Ishikawa (cell line): ENCODE data around the gene VDR.

Experiments used
- CEBPB ChIP-seq: IDR thresholded peaks from 2 replicates; pipeline ENCODE4 v1.6.1; 2012
- CREB1 ChIP-seq: IDR thresholded peaks from 2 replicates; pipeline ENCODE4 v1.6.1; 2012; ENCODE audit warnings: low read depth
- EGR1 ChIP-seq: IDR thresholded peaks from 2 replicates; pipeline ENCODE4 v1.6.1; 2012
- EP300 ChIP-seq: IDR thresholded peaks from 2 replicates; pipeline ENCODE4 v1.6.1; 2012; ENCODE audit warnings: borderline replicate concordance
- FOXM1 ChIP-seq: IDR thresholded peaks from 2 replicates; pipeline ENCODE4 v1.6.1; 2012; ENCODE audit warnings: low read depth, borderline replicate concordance
- NFIC ChIP-seq: IDR thresholded peaks from 2 replicates; pipeline ENCODE4 v1.6.1; 2012
- RAD21 ChIP-seq: IDR thresholded peaks from 2 replicates; pipeline ENCODE4 v1.6.1; 2012; ENCODE audit warnings: low read depth
- TAF1 ChIP-seq: IDR thresholded peaks from 2 replicates; pipeline ENCODE4 v1.6.1; 2012; ENCODE audit warnings: low read depth, mild to moderate bottlenecking
- TCF12 ChIP-seq: IDR thresholded peaks from 2 replicates; pipeline ENCODE4 v1.6.1; 2012; ENCODE audit warnings: low read depth
- YY1 ChIP-seq: IDR thresholded peaks from 2 replicates; pipeline ENCODE4 v1.6.1; 2012; ENCODE audit warnings: low read depth
- ZBTB7A ChIP-seq: IDR thresholded peaks from 2 replicates; pipeline ENCODE4 v1.6.1; 2012; ENCODE audit warnings: low read depth
- TF ChIP-seq, protein P1 (sequence below): IDR thresholded peaks from 2 replicates; pipeline ENCODE4 v1.6.1; 2012
- TF ChIP-seq, protein P2 (sequence below): IDR thresholded peaks from 2 replicates; pipeline ENCODE4 v1.6.1; 2012; ENCODE audit warnings: low read depth, mild to moderate bottlenecking
- TF ChIP-seq, protein P3 (sequence below): IDR thresholded peaks from 2 replicates; pipeline ENCODE4 v1.6.1; 2012

DNA sequence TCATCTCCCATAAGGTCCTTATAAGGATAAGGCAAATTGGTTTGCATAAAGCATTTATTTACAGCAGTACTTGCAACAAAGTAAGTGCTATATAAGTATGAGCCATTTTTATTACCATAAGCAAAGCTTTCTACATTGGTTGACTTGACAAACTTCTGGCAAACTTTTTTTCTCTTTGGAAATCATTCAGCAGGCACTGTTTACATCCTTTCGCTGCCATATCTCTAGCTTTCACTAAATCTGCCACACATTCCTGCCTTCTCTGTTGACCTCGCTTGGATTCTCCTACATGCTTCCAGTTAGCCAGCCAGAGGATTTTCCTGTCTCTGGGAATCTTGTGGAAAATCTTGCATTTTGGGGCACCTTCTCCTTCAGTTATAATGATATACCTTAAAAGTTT is 63.3 kb downstream of the VDR start:
- TF ChIP-seq TAF1 (no peak), NFIC (no peak), EGR1 (no peak), TCF12 (no peak), RAD21 (no peak), FOXM1 (no peak), YY1 (no peak), ZBTB7A (no peak), CEBPB (no peak), CREB1 (no peak), EP300 (no peak)
- TF ChIP-seq, protein P1, sequence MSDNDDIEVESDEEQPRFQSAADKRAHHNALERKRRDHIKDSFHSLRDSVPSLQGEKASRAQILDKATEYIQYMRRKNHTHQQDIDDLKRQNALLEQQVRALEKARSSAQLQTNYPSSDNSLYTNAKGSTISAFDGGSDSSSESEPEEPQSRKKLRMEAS, result no peak
- TF ChIP-seq, protein P2, sequence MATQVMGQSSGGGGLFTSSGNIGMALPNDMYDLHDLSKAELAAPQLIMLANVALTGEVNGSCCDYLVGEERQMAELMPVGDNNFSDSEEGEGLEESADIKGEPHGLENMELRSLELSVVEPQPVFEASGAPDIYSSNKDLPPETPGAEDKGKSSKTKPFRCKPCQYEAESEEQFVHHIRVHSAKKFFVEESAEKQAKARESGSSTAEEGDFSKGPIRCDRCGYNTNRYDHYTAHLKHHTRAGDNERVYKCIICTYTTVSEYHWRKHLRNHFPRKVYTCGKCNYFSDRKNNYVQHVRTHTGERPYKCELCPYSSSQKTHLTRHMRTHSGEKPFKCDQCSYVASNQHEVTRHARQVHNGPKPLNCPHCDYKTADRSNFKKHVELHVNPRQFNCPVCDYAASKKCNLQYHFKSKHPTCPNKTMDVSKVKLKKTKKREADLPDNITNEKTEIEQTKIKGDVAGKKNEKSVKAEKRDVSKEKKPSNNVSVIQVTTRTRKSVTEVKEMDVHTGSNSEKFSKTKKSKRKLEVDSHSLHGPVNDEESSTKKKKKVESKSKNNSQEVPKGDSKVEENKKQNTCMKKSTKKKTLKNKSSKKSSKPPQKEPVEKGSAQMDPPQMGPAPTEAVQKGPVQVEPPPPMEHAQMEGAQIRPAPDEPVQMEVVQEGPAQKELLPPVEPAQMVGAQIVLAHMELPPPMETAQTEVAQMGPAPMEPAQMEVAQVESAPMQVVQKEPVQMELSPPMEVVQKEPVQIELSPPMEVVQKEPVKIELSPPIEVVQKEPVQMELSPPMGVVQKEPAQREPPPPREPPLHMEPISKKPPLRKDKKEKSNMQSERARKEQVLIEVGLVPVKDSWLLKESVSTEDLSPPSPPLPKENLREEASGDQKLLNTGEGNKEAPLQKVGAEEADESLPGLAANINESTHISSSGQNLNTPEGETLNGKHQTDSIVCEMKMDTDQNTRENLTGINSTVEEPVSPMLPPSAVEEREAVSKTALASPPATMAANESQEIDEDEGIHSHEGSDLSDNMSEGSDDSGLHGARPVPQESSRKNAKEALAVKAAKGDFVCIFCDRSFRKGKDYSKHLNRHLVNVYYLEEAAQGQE, result no peak
- TF ChIP-seq, protein P3, sequence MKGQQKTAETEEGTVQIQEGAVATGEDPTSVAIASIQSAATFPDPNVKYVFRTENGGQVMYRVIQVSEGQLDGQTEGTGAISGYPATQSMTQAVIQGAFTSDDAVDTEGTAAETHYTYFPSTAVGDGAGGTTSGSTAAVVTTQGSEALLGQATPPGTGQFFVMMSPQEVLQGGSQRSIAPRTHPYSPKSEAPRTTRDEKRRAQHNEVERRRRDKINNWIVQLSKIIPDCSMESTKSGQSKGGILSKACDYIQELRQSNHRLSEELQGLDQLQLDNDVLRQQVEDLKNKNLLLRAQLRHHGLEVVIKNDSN, result no peak
